OCI-LY3 (cell line): ENCODE data around the gene AADACL3.

ENCODE experiments used
- H2AFZ ChIP-seq: fragments of 200-600, 300-600 bp; shearing (Covaris generic); 2 replicates; pipeline ENCODE4 v1.6.0; 2014; ENCODE audit warnings: antibody characterized with exemption, low read depth, low read length
- H3K27ac ChIP-seq: fragments of 200-600, 300-600 bp; sonication (generic); 2 replicates; pipeline ENCODE4 v1.5.1; 2014; ENCODE audit warnings: mild to moderate bottlenecking, low read length, moderate library complexity, mixed read lengths
- H3K27me3 ChIP-seq: fragments of 200-600, 300-600 bp; sonication (generic); 2 replicates; pipeline ENCODE4 v1.6.1; 2014; ENCODE audit warnings: low read depth, low read length, mixed read lengths
- H3K36me3 ChIP-seq: fragments of 200-600, 300-600 bp; sonication (generic); replicated peaks from 2 replicates; pipeline ENCODE3; 2014; ENCODE audit warnings: low read depth, low read length, mixed read lengths
- H3K4me1 ChIP-seq: fragments of 300-600, 200-600 bp; sonication (generic); 2 replicates; pipeline ENCODE4 v1.6.1; 2014; ENCODE audit warnings: low read length, mixed read lengths
- H3K4me2 ChIP-seq: fragments of 200-600, 300-600 bp; sonication (generic); 2 replicates; pipeline ENCODE4 v1.6.1; 2014; ENCODE audit warnings: low read length, mixed read lengths
- H3K4me3 ChIP-seq: fragments of 300-600, 200-600 bp; sonication (generic); 2 replicates; pipeline ENCODE4 v1.5.1; 2014; ENCODE audit warnings: antibody characterized with exemption, mild to moderate bottlenecking, low read length, moderate library complexity
- H3K79me2 ChIP-seq: fragments of 300-600, 200-600 bp; shearing (Covaris generic); 2 replicates; pipeline ENCODE4 v1.6.1; 2014; ENCODE audit warnings: mild to moderate bottlenecking, low read length, mixed read lengths
- H3K9ac ChIP-seq: fragments of 300-600, 200-600 bp; shearing (Covaris generic); 2 replicates; pipeline ENCODE4 v1.6.0; 2014; ENCODE audit warnings: mild to moderate bottlenecking, low read length, moderate library complexity
- H3K9me3 ChIP-seq: fragments of 200-600, 300-600 bp; shearing (Covaris generic); 2 replicates; pipeline ENCODE4 v1.6.1; 2014; ENCODE audit warnings: low read length, mixed read lengths; ENCODE audit not compliant: insufficient read depth
- H4K20me1 ChIP-seq: fragments of 200-600, 300-600 bp; sonication (generic); 2 replicates; pipeline ENCODE4 v1.6.1; 2016; ENCODE audit warnings: low read length, mixed read lengths; ENCODE audit not compliant: insufficient read depth
- CTCF ChIP-seq: fragments of 200-600, 300-600 bp; sonication (generic); IDR thresholded peaks from 2 replicates; pipeline ENCODE4 v1.5.1; 2014; ENCODE audit warnings: antibody characterized with exemption, low read length, low read depth
- EZH2phosphoT487 ChIP-seq: fragments of 200-600 bp; shearing (Covaris generic); IDR thresholded peaks from 2 replicates; pipeline ENCODE4 v1.6.1; 2018; ENCODE audit warnings: antibody characterized with exemption, mixed run types, low read depth

Gene AADACL3

GRCh38 chr1:12714710-12715475, 1.0 kb upstream of the AADACL3 start:
- no peaks in the 10 kb centered on the region for H3K4me1 ChIP-seq
- TF ChIP-seq EZH2phosphoT487 (no peak), CTCF (no peak)
- H3K27me3 ChIP-seq: no peaks in the 10 kb centered on the region
- no peak overlapping the region for H3K4me2 ChIP-seq
- no peak overlapping the region for H3K27ac ChIP-seq
- H4K20me1 ChIP-seq: no peaks in the 10 kb centered on the region
- no peak overlapping the region for H3K4me3 ChIP-seq
- no peak overlapping the region for H2AFZ ChIP-seq
- H3K79me2 ChIP-seq: no peaks in the 10 kb centered on the region
- no peaks in the 10 kb centered on the region for H3K9me3 ChIP-seq
- no peak overlapping the region for H3K9ac ChIP-seq
- H3K36me3 ChIP-seq: no peaks in the 10 kb centered on the region

DNA sequence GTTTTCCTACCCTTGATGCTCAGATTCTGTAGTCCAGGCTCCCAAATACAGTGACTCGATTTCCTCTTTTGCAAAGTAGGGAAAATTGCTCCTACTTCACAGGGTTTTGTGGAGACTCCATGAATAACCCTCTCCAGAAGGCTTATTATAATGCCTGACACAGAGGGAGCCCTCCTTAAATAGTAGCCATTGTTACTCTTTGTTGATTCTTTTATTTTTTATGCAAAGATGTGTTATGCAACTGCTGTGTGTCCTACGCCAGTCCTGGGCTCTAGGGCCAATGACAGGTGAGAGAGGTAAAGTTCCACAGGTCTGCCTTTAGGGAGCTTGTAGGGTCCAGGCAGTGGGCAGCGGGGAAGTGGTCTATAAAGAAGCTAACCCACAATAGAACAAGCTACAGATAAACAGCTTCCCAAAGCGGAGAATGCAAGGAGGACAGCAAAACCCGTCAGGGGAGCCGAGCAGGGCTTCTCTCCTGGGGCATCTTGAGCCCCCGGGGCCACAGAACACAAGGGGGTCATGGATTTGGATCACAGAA, 1.5 kb downstream of the AADACL3 start:
- TF ChIP-seq CTCF: no peak
- TF ChIP-seq EZH2phosphoT487: no peak
- Histone ChIP-seq H3K4me3 (no peak overlapping the region), H3K9ac (no peak overlapping the region)

DNA sequence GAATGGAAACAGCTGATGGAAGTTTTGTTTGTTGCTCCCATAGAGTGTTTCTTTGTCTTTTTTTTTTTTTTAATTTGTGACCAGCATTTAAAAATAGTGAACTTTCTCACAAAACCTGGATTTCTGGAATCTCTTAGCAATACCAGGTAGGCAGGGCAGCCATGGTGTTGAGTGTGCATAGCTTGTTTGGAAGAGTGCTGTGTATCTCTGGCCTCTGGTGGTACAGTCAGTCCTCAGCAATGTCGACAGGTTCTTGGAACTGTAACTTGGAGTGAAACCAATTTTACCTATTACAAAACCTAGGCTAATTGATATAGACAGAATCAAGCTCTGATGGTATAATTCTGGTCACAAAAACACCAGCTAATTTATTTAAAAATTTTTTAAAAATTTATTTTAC, 6.7 kb downstream of the AADACL3 start:
- Histone ChIP-seq H4K20me1 (no peaks in the 10 kb centered on the region), H3K9me3 (no peaks in the 10 kb centered on the region), H3K4me2 (no peak overlapping the region), H3K27ac (no peak overlapping the region), H3K4me1 (no peaks in the 10 kb centered on the region), H3K27me3 (no peaks in the 10 kb centered on the region), H3K79me2 (no peaks in the 10 kb centered on the region), H2AFZ (no peak overlapping the region), H3K36me3 (no peaks in the 10 kb centered on the region), H3K9ac (no peak overlapping the region), H3K4me3 (no peak overlapping the region)
- TF ChIP-seq CTCF: no peak
- TF ChIP-seq EZH2phosphoT487: no peak

More for the DNA sequence above, 1.5 kb downstream of the AADACL3 start:
- Histone ChIP-seq H3K4me1 (no peaks in the 10 kb centered on the region), H3K79me2 (no peaks in the 10 kb centered on the region), H4K20me1 (no peaks in the 10 kb centered on the region), H2AFZ (no peak overlapping the region), H3K9me3 (no peaks in the 10 kb centered on the region), H3K27ac (no peak overlapping the region), H3K27me3 (no peaks in the 10 kb centered on the region), H3K36me3 (no peaks in the 10 kb centered on the region), H3K4me2 (no peak overlapping the region)

DNA sequence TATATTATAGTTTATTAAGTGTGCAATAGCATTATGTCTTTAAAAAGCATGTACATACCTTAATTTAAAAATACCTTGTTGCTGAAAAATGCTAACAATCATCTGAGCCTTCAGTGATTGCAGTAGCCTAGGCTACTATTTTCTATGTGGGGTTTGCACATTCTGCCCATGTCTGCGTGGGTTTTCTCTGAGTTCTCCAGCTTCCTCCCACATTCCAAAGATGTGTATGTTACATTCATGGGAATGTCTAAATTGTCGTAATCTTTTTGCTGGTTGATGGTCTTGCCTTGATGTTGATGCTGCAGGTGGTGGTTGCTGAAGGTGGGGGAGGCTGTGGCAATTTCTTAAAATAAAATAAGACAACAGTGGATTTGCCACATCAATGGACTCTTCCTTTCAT, 12.5 kb downstream of the AADACL3 start:
- H3K9me3 ChIP-seq: no peaks in the 10 kb centered on the region
- H3K27ac ChIP-seq: no peak overlapping the region
- H3K36me3 ChIP-seq: no peaks in the 10 kb centered on the region
- no peak overlapping the region for H3K4me3 ChIP-seq
- H4K20me1 ChIP-seq: no peaks in the 10 kb centered on the region
- H3K4me2 ChIP-seq: no peak overlapping the region
- TF ChIP-seq CTCF (no peak), EZH2phosphoT487 (no peak)
- no peaks in the 10 kb centered on the region for H3K4me1 ChIP-seq
- H3K9ac ChIP-seq: no peak overlapping the region
- no peaks in the 10 kb centered on the region for H3K79me2 ChIP-seq
- no peak overlapping the region for H2AFZ ChIP-seq
- no peaks in the 10 kb centered on the region for H3K27me3 ChIP-seq
